CD4-positive, alpha-beta T cell treated with Interleukin-2 at 100 ng/mL for 4 hours (primary cell): ENCODE results near the gene SPECC1L.
A peak's percentile ranks its signal among the peaks of the same experiment; 100 is the strongest.

Experiments
- DNase-seq: peaks from one replicate; pipeline ENCODE4 v3.0.0-alpha.2; 2020; ENCODE audit warnings: low spot score

Gene SPECC1L

GRCh38 chr22:24324137-24324536 is 53.5 kb downstream of the SPECC1L start:
- DNase-seq: no peak

- peak; percentile 52 for DNase-seq
Observed at GRCh38 chr22:24325105-24325757, 54.6 kb downstream of the SPECC1L start.

- DNase-seq: no peak
Observed at GRCh38 chr22:24326266-24326665, 55.6 kb downstream of the SPECC1L start.

GRCh38 chr22:24327832-24328231 is 57.2 kb downstream of the SPECC1L start:
- no peak for DNase-seq

- DNase-seq: no peak
Observed at GRCh38 chr22:24329453-24329852, 58.8 kb downstream of the SPECC1L start.

- DNase-seq: no peak
Observed at GRCh38 chr22:24330636-24331035, 60.0 kb downstream of the SPECC1L start.

- DNase-seq: no peak
Observed at GRCh38 chr22:24331468-24332440, 61.1 kb downstream of the SPECC1L start.

GRCh38 chr22:24333301-24333700 is 62.7 kb downstream of the SPECC1L start:
- no peak for DNase-seq

- no peak for DNase-seq
Observed at GRCh38 chr22:24335496-24335895, 64.9 kb downstream of the SPECC1L start.

- no peak for DNase-seq
Observed at GRCh38 chr22:24337894-24338645, 67.4 kb downstream of the SPECC1L start.

GRCh38 chr22:24338726-24339451 is 68.3 kb downstream of the SPECC1L start:
- no peak for DNase-seq

- no peak for DNase-seq
Observed at GRCh38 chr22:24339452-24339747, 68.8 kb downstream of the SPECC1L start.

- DNase-seq: no peak
Observed at GRCh38 chr22:24341627-24342026, 71.0 kb downstream of the SPECC1L start.

- DNase-seq: no peak
Observed at GRCh38 chr22:24350627-24351026, 80.0 kb downstream of the SPECC1L start.

- no peak for DNase-seq
Observed at GRCh38 chr22:24353121-24353520, 82.5 kb downstream of the SPECC1L start.

- no peak for DNase-seq
Observed at GRCh38 chr22:24355574-24355973, 84.9 kb downstream of the SPECC1L start.

GRCh38 chr22:24357547-24357946 is 86.9 kb downstream of the SPECC1L start:
- DNase-seq: no peak

- no peak for DNase-seq
Observed at GRCh38 chr22:24358105-24358836, 87.6 kb downstream of the SPECC1L start.

GRCh38 chr22:24359452-24360120 is 89.0 kb downstream of the SPECC1L start:
- no peak for DNase-seq

GRCh38 chr22:24361976-24362646 is 91.5 kb downstream of the SPECC1L start:
- no peak for DNase-seq
